K562 (cell line): ENCODE results near the gene FASTKD1.

ENCODE experiments used
- EHMT2 ChIP-seq: fragments of 450-650 bp; IDR thresholded peaks from 2 replicates; pipeline ENCODE4 v1.6.1; 2018; ENCODE audit warnings: antibody characterized with exemption
- HMG20B ChIP-seq: fragments of 250-450 bp; sonication (Bioruptor Pico); IDR thresholded peaks from 2 replicates; pipeline ENCODE4 v1.5.0; 2021; ENCODE audit warnings: mild to moderate bottlenecking
- KLF16 ChIP-seq: IDR thresholded peaks from 2 replicates; pipeline ENCODE4 v1.6.1; 2016; ENCODE audit warnings: antibody characterized with exemption
- MAX ChIP-seq: sonication (generic); formaldehyde crosslinking; IDR thresholded peaks from 2 replicates; pipeline ENCODE4 v1.9.0; 2022; ENCODE audit warnings: mild to moderate bottlenecking, missing genetic modification reagents
- MNT ChIP-seq, 2 experiments: fragments of 450-650 bp; conservative IDR thresholded peaks; 2 replicates each; pipeline ENCODE4 v1.6.1; 2017; ENCODE audit warnings: mild to moderate bottlenecking in 2 of 2, moderate library complexity in 2 of 2
- RAD21 ChIP-seq, 2 experiments: fragments of 250-450 bp in 1 of 2; fragments of 450-650 bp in 1 of 2; sonication (Bioruptor Pico) in 1 of 2; formaldehyde crosslinking in 1 of 2; IDR thresholded peaks in 1 of 2; conservative IDR thresholded peaks in 1 of 2; 2 replicates each; pipeline versions ENCODE4 v1.4.0 to v1.8.0; 2020 to 2022; ENCODE audit warnings: mild to moderate bottlenecking in 2 of 2, moderate library complexity in 1 of 2
- ZFX ChIP-seq: sonication (generic); formaldehyde crosslinking; IDR thresholded peaks from 2 replicates; pipeline ENCODE4 v1.8.0; 2022; ENCODE audit warnings: mild to moderate bottlenecking, missing genetic modification reagents, moderate library complexity
- ZKSCAN3 ChIP-seq: fragments of 250-450 bp; sonication (Bioruptor Pico); IDR thresholded peaks from 2 replicates; pipeline ENCODE4 v1.4.0; 2020
- ZNF224 ChIP-seq: sonication (generic); formaldehyde crosslinking; IDR thresholded peaks from 2 replicates; pipeline ENCODE4 v1.8.0; 2022; ENCODE audit warnings: mild to moderate bottlenecking, missing genetic modification reagents
- TF ChIP-seq, protein P1 (sequence below), 3 experiments: IDR thresholded peaks in 2 of 3; conservative IDR thresholded peaks in 1 of 3; 2 replicates each; pipeline ENCODE4 v1.5.1; 2011 to 2012; ENCODE audit warnings: low read length in 3 of 3, mild to moderate bottlenecking in 3 of 3, control low read depth in 2 of 3, improper control_type of control experiment in 1 of 3, inconsistent platforms in 1 of 3, low read depth in 1 of 3, mixed read lengths in 1 of 3, moderate library complexity in 1 of 3; ENCODE audit not compliant: insufficient read depth in 2 of 3
- TF ChIP-seq, protein P2 (sequence below): fragments of 450-650 bp; IDR thresholded peaks from 2 replicates; pipeline ENCODE4 v1.6.1; 2016; ENCODE audit warnings: borderline replicate concordance

DNA sequence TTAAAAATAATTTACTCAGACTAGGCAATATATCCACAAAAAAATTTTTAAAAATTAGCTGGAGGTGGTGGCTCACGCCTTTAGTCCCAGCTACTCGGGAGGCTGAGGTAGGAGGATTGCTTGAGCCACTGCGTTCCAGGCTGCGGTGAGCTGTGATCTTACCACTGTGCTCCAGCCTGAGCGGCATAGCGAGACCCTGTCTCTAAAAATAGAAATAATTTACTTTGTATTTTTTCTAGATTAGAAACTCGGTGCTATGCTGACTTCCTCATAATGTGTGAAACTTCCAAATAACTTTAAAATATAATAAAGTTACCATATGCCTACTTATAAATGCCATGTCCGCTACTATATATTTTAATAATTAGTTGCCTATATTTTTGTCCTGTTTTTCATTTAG lies 17.1 kb upstream of the FASTKD1 start:
- TF ChIP-seq ZKSCAN3 (CRISPR knock-in tag) = no peak
- no peak for TF ChIP-seq KLF16
- TF ChIP-seq EHMT2 = no peak
- TF ChIP-seq, protein P1, sequence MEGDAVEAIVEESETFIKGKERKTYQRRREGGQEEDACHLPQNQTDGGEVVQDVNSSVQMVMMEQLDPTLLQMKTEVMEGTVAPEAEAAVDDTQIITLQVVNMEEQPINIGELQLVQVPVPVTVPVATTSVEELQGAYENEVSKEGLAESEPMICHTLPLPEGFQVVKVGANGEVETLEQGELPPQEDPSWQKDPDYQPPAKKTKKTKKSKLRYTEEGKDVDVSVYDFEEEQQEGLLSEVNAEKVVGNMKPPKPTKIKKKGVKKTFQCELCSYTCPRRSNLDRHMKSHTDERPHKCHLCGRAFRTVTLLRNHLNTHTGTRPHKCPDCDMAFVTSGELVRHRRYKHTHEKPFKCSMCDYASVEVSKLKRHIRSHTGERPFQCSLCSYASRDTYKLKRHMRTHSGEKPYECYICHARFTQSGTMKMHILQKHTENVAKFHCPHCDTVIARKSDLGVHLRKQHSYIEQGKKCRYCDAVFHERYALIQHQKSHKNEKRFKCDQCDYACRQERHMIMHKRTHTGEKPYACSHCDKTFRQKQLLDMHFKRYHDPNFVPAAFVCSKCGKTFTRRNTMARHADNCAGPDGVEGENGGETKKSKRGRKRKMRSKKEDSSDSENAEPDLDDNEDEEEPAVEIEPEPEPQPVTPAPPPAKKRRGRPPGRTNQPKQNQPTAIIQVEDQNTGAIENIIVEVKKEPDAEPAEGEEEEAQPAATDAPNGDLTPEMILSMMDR (IDR thresholded peaks at IDR 0.05 in 2 of 3, conservative IDR thresholded peaks at IDR 0.05 in 1 of 3; ENCODE audit: insufficient read depth in 2 of 3, low read depth in 1 of 3, low read length in 3 of 3) = no peak
- TF ChIP-seq, protein P2, sequence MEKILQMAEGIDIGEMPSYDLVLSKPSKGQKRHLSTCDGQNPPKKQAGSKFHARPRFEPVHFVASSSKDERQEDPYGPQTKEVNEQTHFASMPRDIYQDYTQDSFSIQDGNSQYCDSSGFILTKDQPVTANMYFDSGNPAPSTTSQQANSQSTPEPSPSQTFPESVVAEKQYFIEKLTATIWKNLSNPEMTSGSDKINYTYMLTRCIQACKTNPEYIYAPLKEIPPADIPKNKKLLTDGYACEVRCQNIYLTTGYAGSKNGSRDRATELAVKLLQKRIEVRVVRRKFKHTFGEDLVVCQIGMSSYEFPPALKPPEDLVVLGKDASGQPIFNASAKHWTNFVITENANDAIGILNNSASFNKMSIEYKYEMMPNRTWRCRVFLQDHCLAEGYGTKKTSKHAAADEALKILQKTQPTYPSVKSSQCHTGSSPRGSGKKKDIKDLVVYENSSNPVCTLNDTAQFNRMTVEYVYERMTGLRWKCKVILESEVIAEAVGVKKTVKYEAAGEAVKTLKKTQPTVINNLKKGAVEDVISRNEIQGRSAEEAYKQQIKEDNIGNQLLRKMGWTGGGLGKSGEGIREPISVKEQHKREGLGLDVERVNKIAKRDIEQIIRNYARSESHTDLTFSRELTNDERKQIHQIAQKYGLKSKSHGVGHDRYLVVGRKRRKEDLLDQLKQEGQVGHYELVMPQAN = no peak
- no peak for TF ChIP-seq MAX (CRISPR knock-in tag)
- TF ChIP-seq MNT (conservative IDR thresholded peaks at IDR 0.05) = no peak
- TF ChIP-seq RAD21 (CRISPR knock-in tag; conservative IDR thresholded peaks at IDR 0.05 in 1 of 2, IDR thresholded peaks at IDR 0.05 in 1 of 2) = no peak
- TF ChIP-seq HMG20B = no peak
- no peak for TF ChIP-seq ZFX (CRISPR knock-in tag)
- TF ChIP-seq ZNF224 = no peak
